ENCODE data around the gene KCNK10.

- TF ChIP-seq CTCF (IDR thresholded peaks at IDR 0.05; ENCODE audit: low read depth, low read length) = no peak
- no peak for TF ChIP-seq POLR2A (IDR thresholded peaks at IDR 0.05; ENCODE audit: extremely low read depth, insufficient read length)
- TF ChIP-seq MAX (IDR thresholded peaks at IDR 0.05; ENCODE audit: low read depth, low read length) = no peak
Observed at GRCh38 chr14:88225721-88226120, 97.3 kb downstream of the KCNK10 start.
